ENCODE results near the gene QKI. TPM values are rescaled to one million over a fixed set of nuclear protein-coding genes. Genes with fewer than 3 reads are reported as not detected.

QKI gene
- total RNA-seq, 6 experiments from 2014 or later, result 47.6 to 80.8 (median 76.3) TPM

DNA sequence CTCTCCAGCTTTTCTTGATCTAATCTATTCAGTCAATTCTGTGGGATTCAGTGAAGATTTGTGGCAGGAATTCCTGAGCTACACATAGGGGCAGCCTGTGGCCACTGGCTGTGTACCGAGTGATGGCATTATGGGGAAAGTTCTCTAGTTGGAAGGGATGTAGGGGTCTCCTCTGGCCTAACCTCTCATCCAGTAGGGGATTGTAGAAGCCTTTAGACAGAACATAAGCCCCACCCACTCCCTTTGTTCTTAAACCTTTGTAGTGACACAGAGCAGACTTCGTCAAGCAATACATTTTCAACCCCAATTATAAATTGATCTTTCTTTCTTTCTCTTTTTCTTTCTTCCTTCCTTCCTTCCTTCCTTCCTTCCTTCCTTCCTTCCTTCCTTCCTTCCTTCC is 188.9 kb downstream of the QKI start:
- WGBS (ENCODE audit: insufficient coverage, low coverage, low lambda C conversion rate, missing lambda C conversion rate), result 85% methylated on average over 2 of the region's 2 CpGs
- intact Hi-C loops (cut with DNase I), result no loop called here
- Histone ChIP-seq H3K9me3 (no peaks in the 10 kb centered on the region), H3K4me1 (peaks cover 0 to 15% (median 7%) of the 10 kb centered on the region in 4 donors), H3K27ac (no peak overlapping the region), H3K36me3 (no peaks in the 10 kb centered on the region), H3K27me3 (no peaks in the 10 kb centered on the region), H3K4me3 (no peak overlapping the region)
- ATAC-seq, result no peak
- DNase-seq, result no peak
- no peak for TF ChIP-seq POLR2A (IDR thresholded peaks at IDR 0.05)

DNA sequence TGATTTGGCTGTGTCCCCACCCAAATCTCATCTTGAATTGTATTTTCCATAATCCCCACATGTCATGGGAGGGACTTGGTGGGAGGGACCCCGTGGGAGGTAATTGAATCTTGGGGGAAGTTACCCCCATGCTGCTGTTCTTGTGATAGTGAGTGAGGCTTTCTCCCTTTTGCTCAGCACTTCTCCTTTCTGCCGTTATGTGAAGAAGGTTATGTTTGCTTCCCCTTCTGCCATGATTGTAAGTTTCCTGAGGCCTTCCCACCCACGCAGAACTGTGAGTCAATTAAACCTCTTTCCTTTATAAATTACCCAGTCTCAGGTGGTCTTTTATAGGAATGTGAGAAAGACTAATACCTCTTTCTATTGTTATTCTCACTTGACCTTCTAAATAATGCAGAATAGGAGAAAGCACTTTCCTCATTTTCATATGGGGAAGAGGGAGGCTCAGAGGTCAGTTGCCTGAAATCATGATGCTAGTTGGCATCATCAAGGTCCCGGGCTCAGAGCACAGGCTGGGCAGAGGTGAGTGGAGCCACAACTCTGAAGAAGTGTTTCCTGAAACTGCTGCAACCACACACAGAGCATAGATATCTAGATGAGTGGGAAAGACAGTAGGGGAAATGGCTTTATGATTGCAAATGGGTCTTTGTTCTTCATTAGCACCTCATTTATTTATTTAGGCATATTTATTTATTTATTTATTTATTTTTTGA is 191.0 kb downstream of the QKI start:
- no peaks in the 10 kb centered on the region for H3K4me1 ChIP-seq
- no peak overlapping the region for H3K4me3 ChIP-seq
- TF ChIP-seq, protein P1, sequence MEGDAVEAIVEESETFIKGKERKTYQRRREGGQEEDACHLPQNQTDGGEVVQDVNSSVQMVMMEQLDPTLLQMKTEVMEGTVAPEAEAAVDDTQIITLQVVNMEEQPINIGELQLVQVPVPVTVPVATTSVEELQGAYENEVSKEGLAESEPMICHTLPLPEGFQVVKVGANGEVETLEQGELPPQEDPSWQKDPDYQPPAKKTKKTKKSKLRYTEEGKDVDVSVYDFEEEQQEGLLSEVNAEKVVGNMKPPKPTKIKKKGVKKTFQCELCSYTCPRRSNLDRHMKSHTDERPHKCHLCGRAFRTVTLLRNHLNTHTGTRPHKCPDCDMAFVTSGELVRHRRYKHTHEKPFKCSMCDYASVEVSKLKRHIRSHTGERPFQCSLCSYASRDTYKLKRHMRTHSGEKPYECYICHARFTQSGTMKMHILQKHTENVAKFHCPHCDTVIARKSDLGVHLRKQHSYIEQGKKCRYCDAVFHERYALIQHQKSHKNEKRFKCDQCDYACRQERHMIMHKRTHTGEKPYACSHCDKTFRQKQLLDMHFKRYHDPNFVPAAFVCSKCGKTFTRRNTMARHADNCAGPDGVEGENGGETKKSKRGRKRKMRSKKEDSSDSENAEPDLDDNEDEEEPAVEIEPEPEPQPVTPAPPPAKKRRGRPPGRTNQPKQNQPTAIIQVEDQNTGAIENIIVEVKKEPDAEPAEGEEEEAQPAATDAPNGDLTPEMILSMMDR (IDR thresholded peaks at IDR 0.05), result no peak
- TF ChIP-seq POLR2A (IDR thresholded peaks at IDR 0.05), result no peak
- intact Hi-C loops (cut with DNase I), result no loop called here
- no peaks in the 10 kb centered on the region for H3K27me3 ChIP-seq
- H3K9me3 ChIP-seq, result no peaks in the 10 kb centered on the region
- no peak for DNase-seq
- 69% methylated on average over 4 of the region's 4 CpGs for WGBS (ENCODE audit: insufficient coverage, low coverage, low lambda C conversion rate, missing lambda C conversion rate)
- H3K27ac ChIP-seq, result no peak overlapping the region
- no peaks in the 10 kb centered on the region for H3K36me3 ChIP-seq
- ATAC-seq, result no peak

DNA sequence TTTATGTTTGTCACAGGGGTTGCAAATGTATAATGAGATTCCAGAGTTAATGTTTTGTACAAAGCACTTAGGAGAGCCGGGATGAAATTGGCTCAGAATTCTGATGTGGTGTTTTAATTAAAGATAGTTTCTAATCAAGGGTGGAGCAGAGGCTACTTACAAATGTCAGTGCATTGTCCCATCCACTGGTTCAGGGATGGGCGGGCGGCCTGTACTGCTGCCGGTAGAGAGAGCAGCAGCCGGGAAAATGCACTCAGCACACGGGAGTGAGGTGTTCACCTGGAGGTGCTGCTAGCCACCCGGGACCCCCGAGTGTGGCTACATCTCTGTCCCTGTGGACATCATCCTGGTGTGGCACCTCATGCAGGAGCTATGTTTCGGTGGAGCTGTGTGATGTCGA is 193.3 kb downstream of the QKI start:
- no peaks in the 10 kb centered on the region for H3K9me3 ChIP-seq
- WGBS (ENCODE audit: insufficient coverage, low coverage, low lambda C conversion rate, missing lambda C conversion rate), result 89% methylated on average over 4 of the region's 10 CpGs

DNA sequence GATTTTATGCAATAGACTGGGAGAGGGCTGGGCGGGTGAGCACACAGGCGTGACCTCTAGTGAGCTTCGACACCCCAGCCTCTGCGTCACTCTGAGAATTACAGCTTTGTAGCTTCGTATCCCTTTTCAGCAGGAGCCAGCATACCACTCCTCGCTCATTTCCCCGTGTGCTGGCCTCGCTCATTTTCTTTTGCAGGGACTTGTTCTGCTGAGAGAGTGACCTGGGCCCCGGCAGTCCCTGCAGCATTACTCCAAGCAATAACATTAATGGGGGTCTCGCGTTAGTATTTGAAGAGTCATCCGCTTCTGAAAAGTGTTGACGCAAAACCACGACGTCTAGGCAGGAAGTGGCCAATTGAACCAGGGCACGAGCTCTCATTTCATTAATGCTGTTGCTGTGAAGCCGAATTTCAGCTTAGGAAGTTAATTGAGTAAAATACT is 193.7 kb downstream of the QKI start:
- no peaks in the 10 kb centered on the region for H3K9me3 ChIP-seq
- WGBS (ENCODE audit: insufficient coverage, low coverage, low lambda C conversion rate, missing lambda C conversion rate), result 75% methylated on average over 15 of the region's 17 CpGs
- H3K36me3 ChIP-seq, result no peaks in the 10 kb centered on the region
- DNase-seq (no peak), ATAC-seq (no peak)
- TF ChIP-seq, protein P1 (IDR thresholded peaks at IDR 0.05), result no peak
- TF ChIP-seq POLR2A (IDR thresholded peaks at IDR 0.05), result no peak
- no peaks in the 10 kb centered on the region for H3K4me1 ChIP-seq
- H3K27ac ChIP-seq, result no peak overlapping the region
- no peak overlapping the region for H3K4me3 ChIP-seq
- intact Hi-C loops (cut with DNase I), result no loop called here
- no peaks in the 10 kb centered on the region for H3K27me3 ChIP-seq

More for the DNA sequence above, 193.3 kb downstream of the QKI start:
- Histone ChIP-seq H3K27ac (no peak overlapping the region), H3K4me3 (no peak overlapping the region), H3K4me1 (no peaks in the 10 kb centered on the region), H3K36me3 (no peaks in the 10 kb centered on the region), H3K27me3 (no peaks in the 10 kb centered on the region)
- TF ChIP-seq, protein P1 (IDR thresholded peaks at IDR 0.05), result no peak
- no peak for TF ChIP-seq POLR2A (IDR thresholded peaks at IDR 0.05)
- ATAC-seq, result no peak
- peak in 1 of 3 donors; percentile 15 for DNase-seq
- intact Hi-C loops (cut with DNase I), result no loop called here

DNA sequence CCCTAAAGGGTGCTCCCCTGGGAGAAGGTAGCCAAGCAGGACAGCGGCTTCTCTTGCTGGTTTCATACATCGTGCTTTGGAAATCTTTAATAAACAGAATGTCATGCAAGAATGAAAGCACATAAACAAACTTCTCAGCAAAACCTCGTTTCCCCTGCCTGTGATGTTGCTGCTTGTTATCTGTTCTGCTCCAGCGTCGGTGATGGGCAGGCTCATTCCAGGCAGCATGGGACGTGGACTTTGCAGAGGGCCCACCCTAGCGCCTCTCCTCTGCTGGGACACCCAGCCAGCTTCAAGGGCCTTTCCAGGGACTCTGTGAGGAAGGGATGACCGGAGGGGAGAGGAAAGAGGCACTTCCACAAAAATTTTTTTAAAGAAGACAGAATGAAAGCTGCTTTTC is 197.7 kb downstream of the QKI start:
- H3K4me3 ChIP-seq, result no peak overlapping the region
- ATAC-seq, result no peak
- H3K27me3 ChIP-seq, result no peaks in the 10 kb centered on the region
- 62% methylated on average over 6 of the region's 8 CpGs for WGBS (ENCODE audit: insufficient coverage, low coverage, low lambda C conversion rate, missing lambda C conversion rate)
- H3K27ac ChIP-seq, result no peak overlapping the region
- DNase-seq, result peak in 1 of 3 donors; percentile 5
- intact Hi-C loops (cut with DNase I), result no loop called here
- no peaks in the 10 kb centered on the region for H3K9me3 ChIP-seq
- H3K4me1 ChIP-seq, result no peaks in the 10 kb centered on the region
- no peak for TF ChIP-seq POLR2A (IDR thresholded peaks at IDR 0.05)
- TF ChIP-seq, protein P1 (IDR thresholded peaks at IDR 0.05), result no peak
- no peaks in the 10 kb centered on the region for H3K36me3 ChIP-seq

All from right lobe of liver (tissue), 6 donors.